SK-N-SH (cell line): ENCODE data around the gene MAPK1. TPM values are rescaled to one million over a fixed set of nuclear protein-coding genes. Genes with fewer than 3 reads are reported as not detected.

Experiments
- CTCF ChIA-PET: fragments of 300-600, 350-600 bp; formaldehyde crosslinking; extraction: SDS; loops from one replicate; lab custom pipeline; 2021; lab: Yijun Ruan, JAX
- POLR2A ChIA-PET: fragments of 350-600 bp; sonication (Branson Sonifier 250); formaldehyde crosslinking; extraction: SDS; loops from one replicate; lab custom pipeline; 2020; ENCODE audit warnings: antibody characterized with exemption, inconsistent platforms; lab: Yijun Ruan, JAX
- DNase-seq: peaks from one replicate; pipeline ENCODE4 v3.0.0; 2012
- H2AFZ ChIP-seq: fragments of 200-600 bp; sonication (generic); 2 replicates; pipeline ENCODE4 v1.8.1; 2016; ENCODE audit warnings: antibody characterized with exemption, mild to moderate bottlenecking, low read depth
- H3F3A ChIP-seq: fragments of 200-600 bp; sonication (generic); replicated peaks from 2 replicates; pipeline ENCODE3; 2016; ENCODE audit warnings: antibody characterized with exemption, mild to moderate bottlenecking; ENCODE audit not compliant: insufficient read depth
- H3K27ac ChIP-seq, 2 experiments: fragments of 200-500 bp in 1 of 2; fragments of 200-600 bp in 1 of 2; sonication (Bioruptor generic) in 1 of 2; sonication (generic), shearing (Covaris generic) in 1 of 2; 2 replicates each; pipeline versions ENCODE4 v1.5.1 to v1.6.1; 2014 to 2016; ENCODE audit warnings: low read depth in 2 of 2, inconsistent platforms in 1 of 2, low read length in 1 of 2, mild to moderate bottlenecking in 1 of 2, mixed read lengths in 1 of 2
- H3K27me3 ChIP-seq: fragments of 200-600 bp; sonication (generic), shearing (Covaris generic); 2 replicates; pipeline ENCODE4 v1.6.1; 2016; ENCODE audit warnings: mixed run types; ENCODE audit not compliant: insufficient read depth
- H3K36me3 ChIP-seq, 2 experiments: fragments of 200-500 bp in 1 of 2; fragments of 200-600 bp in 1 of 2; sonication (Bioruptor generic) in 1 of 2; sonication (generic) in 1 of 2; replicated peaks in 1 of 2; 2 replicates each; pipeline versions ENCODE3 to v1.5.1; 2014 to 2016; ENCODE audit warnings: low read length in 1 of 2, mild to moderate bottlenecking in 1 of 2; ENCODE audit not compliant: insufficient read depth in 2 of 2, control insufficient read depth in 1 of 2
- H3K4me1 ChIP-seq, 2 experiments: fragments of 200-500 bp in 1 of 2; fragments of 200-600 bp in 1 of 2; sonication (Bioruptor generic) in 1 of 2; sonication (generic), shearing (Covaris generic) in 1 of 2; 2 replicates each; pipeline versions ENCODE4 v1.5.1 to v1.6.1; 2014 to 2016; ENCODE audit warnings: low read depth in 1 of 2, low read length in 1 of 2, mixed run types in 1 of 2; ENCODE audit not compliant: insufficient read depth in 2 of 2, control insufficient read depth in 1 of 2
- H3K4me2 ChIP-seq: fragments of 200-600 bp; sonication (generic), shearing (Covaris generic); 2 replicates; pipeline ENCODE4 v1.6.1; 2017; ENCODE audit warnings: mixed run types
- H3K4me3 ChIP-seq, 2 experiments: fragments of 200-500 bp in 1 of 2; fragments of 200-600 bp in 1 of 2; sonication (Bioruptor generic) in 1 of 2; sonication (generic), shearing (Covaris generic) in 1 of 2; 2 replicates each; pipeline versions ENCODE4 v1.5.1 to v1.8.1; 2014 to 2016; ENCODE audit warnings: low read depth in 2 of 2, inconsistent platforms in 1 of 2, low read length in 1 of 2, mild to moderate bottlenecking in 1 of 2, mixed read lengths in 1 of 2, moderate library complexity in 1 of 2
- H3K79me2 ChIP-seq: fragments of 200-600 bp; sonication (generic); 2 replicates; pipeline ENCODE4 v1.8.1; 2017; ENCODE audit warnings: mild to moderate bottlenecking; ENCODE audit not compliant: insufficient read depth
- H3K9ac ChIP-seq: fragments of 200-600 bp; sonication (generic); 2 replicates; pipeline ENCODE4 v1.6.1; 2017; ENCODE audit warnings: mixed run types
- H3K9me2 ChIP-seq: fragments of 200-600 bp; sonication (generic); 2 replicates; pipeline ENCODE4 v1.6.1; 2017; ENCODE audit warnings: mixed run types
- H3K9me3 ChIP-seq: fragments of 200-600 bp; sonication (generic); 2 replicates; pipeline ENCODE4 v1.6.1; 2017; ENCODE audit warnings: mixed run types, mild to moderate bottlenecking, moderate library complexity
- H4K20me1 ChIP-seq: fragments of 200-600 bp; sonication (generic); 2 replicates; pipeline ENCODE4 v1.6.1; 2017; ENCODE audit warnings: mild to moderate bottlenecking, mixed run types; ENCODE audit not compliant: insufficient read depth
- CHD2 ChIP-seq: fragments of 150-350 bp; IDR thresholded peaks from 2 replicates; pipeline ENCODE4 v1.6.1; 2018; ENCODE audit warnings: low read length; ENCODE audit not compliant: partially characterized antibody
- EZH2phosphoT487 ChIP-seq: fragments of 200-600 bp; sonication (generic); IDR thresholded peaks from 2 replicates; pipeline ENCODE4 v1.6.1; 2017; ENCODE audit warnings: low read depth, mixed run types, mild to moderate bottlenecking, antibody characterized with exemption, moderate library complexity, borderline replicate concordance
- FOXJ3 ChIP-seq: sonication (generic); formaldehyde crosslinking; IDR thresholded peaks from 2 replicates; pipeline ENCODE4 v1.5.1; 2020; ENCODE audit warnings: mild to moderate bottlenecking, missing genetic modification reagents
- FOXM1 ChIP-seq: IDR thresholded peaks from 2 replicates; pipeline ENCODE4 v1.4.0; 2012; ENCODE audit warnings: low read depth, mild to moderate bottlenecking
- GABPA ChIP-seq: IDR thresholded peaks from 2 replicates; pipeline ENCODE4 v1.4.0; 2012; ENCODE audit warnings: low read depth, mild to moderate bottlenecking
- MXI1 ChIP-seq: IDR thresholded peaks from 2 replicates; pipeline ENCODE4 v1.6.1; 2012; ENCODE audit warnings: mild to moderate bottlenecking, low read depth, low read length, improper control_type of control experiment
- POLR2AphosphoS5 ChIP-seq: IDR thresholded peaks from 2 replicates; pipeline ENCODE4 v1.6.1; 2012; ENCODE audit warnings: low read depth, low read length
- RCOR1 ChIP-seq: fragments of 150-350 bp; IDR thresholded peaks from 2 replicates; pipeline ENCODE4 v1.6.1; 2017; ENCODE audit warnings: antibody characterized with exemption, low read length
- RXRA ChIP-seq: IDR thresholded peaks from 2 replicates; pipeline ENCODE4 v1.4.0; 2012; ENCODE audit warnings: low read depth, mild to moderate bottlenecking, borderline replicate concordance
- TEAD4 ChIP-seq: IDR thresholded peaks from 2 replicates; pipeline ENCODE4 v1.4.0; 2012; ENCODE audit warnings: mild to moderate bottlenecking, borderline replicate concordance; ENCODE audit not compliant: insufficient read depth
- YY1 ChIP-seq: IDR thresholded peaks from 2 replicates; pipeline ENCODE4 v1.4.0; 2012; ENCODE audit warnings: low read depth, mild to moderate bottlenecking
- WGBS: methylation state at CpG from one replicate; pipeline ENCODE4 v1.1.6; 2017; ENCODE audit warnings: low lambda C conversion rate; 5-methylcytosine and 5-hydroxymethylcytosine counted together
- polyA plus RNA-seq, 3 experiments: library from polyadenylated mRNA; depleted of rRNA; stranded (reverse); fragments of >200 nt; gene quantifications; 2 replicates each; pipeline ENCODE4 v1.2.3, GENCODE V29; 2012
- TF ChIP-seq, protein P1 (sequence below): fragments of 150-350 bp; IDR thresholded peaks from 2 replicates; pipeline ENCODE4 v1.6.1; 2016; ENCODE audit warnings: mild to moderate bottlenecking, low read depth, low read length
- TF ChIP-seq, protein P2 (sequence below): IDR thresholded peaks from 2 replicates; pipeline ENCODE4 v1.4.0; 2012; ENCODE audit warnings: low read depth

The MAPK1 gene
- polyA plus RNA-seq, 1 of the 3 experiments (the other 2 are of a cell fraction), result 25.6 TPM

GRCh38 chr22:21903283-21903682 is 35.8 kb upstream of the MAPK1 start (continued):
- TF ChIP-seq, protein P1, sequence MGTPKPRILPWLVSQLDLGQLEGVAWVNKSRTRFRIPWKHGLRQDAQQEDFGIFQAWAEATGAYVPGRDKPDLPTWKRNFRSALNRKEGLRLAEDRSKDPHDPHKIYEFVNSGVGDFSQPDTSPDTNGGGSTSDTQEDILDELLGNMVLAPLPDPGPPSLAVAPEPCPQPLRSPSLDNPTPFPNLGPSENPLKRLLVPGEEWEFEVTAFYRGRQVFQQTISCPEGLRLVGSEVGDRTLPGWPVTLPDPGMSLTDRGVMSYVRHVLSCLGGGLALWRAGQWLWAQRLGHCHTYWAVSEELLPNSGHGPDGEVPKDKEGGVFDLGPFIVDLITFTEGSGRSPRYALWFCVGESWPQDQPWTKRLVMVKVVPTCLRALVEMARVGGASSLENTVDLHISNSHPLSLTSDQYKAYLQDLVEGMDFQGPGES, result no peak
- TF ChIP-seq, protein P2, sequence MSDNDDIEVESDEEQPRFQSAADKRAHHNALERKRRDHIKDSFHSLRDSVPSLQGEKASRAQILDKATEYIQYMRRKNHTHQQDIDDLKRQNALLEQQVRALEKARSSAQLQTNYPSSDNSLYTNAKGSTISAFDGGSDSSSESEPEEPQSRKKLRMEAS, result no peak
- no peak for TF ChIP-seq EZH2phosphoT487

DNA sequence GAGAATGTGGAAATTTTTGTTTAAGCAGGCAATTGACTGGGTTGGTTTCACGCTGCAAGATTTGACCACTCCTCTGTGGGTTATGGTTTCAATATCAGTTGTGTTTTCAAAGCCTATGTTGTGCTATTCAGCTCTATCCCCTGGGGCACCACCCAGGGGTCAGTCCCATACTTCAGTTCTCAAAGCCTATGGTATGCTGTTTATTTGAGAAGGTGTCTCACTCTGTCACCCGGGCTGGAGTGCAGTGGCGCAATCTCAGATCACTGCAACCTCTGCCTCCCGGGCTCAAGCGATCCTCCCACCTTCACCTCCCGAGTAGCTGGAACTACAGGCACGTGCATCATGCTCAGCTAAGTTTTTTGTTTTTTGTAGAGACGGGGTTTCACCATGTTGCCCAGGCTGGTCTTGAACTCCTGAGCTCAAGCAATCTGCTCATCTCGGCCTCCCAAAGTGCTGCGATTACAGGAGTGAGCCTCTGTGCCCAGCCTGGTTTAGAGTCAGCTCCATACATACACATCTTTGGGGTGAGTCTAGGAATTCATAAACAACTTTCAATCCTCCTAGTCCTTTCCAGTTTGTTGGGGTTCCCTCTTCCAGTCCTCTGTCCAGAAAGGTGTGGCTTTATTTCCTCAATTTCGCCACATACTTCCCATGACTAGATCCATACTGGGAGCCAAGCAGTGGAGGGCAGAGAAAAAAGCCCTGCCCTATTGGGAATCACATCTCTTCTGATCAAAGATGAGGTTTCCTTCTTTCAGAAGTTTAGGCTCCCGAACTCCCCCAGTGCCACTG is 35.0 kb upstream of the MAPK1 start:
- H3K79me2 ChIP-seq, result no peaks in the 10 kb centered on the region
- no peak overlapping the region for H3K27ac ChIP-seq
- DNase-seq, result no peak
- H2AFZ ChIP-seq, result no peak overlapping the region
- ChIA-PET POLR2A (no interaction called here), CTCF (interaction anchor here (2.5 kb wide), 1 partner anchor 36 kb away, joined by 8 read pairs; no protein-coding TSS in a partner anchor)
- no peaks in the 10 kb centered on the region for H3K9me3 ChIP-seq
- 0 out of 2 replicates have a peak, but pooled peaks cover 3% of the 10 kb centered on the region for H3K9me2 ChIP-seq
- no peaks in the 10 kb centered on the region for H3K36me3 ChIP-seq
- H3F3A ChIP-seq, result no peaks in the 10 kb centered on the region
- no peak overlapping the region for H3K9ac ChIP-seq
- no peaks in the 10 kb centered on the region for H3K27me3 ChIP-seq
- no peaks in the 10 kb centered on the region for H3K4me1 ChIP-seq
- H3K4me2 ChIP-seq, result no peak overlapping the region
- TF ChIP-seq YY1, result no peak
- TF ChIP-seq, protein P2, result no peak
- no peaks in the 10 kb centered on the region for H4K20me1 ChIP-seq
- no peak overlapping the region for H3K4me3 ChIP-seq
- WGBS, result 91% methylated on average over 12 of the region's 12 CpGs

DNA sequence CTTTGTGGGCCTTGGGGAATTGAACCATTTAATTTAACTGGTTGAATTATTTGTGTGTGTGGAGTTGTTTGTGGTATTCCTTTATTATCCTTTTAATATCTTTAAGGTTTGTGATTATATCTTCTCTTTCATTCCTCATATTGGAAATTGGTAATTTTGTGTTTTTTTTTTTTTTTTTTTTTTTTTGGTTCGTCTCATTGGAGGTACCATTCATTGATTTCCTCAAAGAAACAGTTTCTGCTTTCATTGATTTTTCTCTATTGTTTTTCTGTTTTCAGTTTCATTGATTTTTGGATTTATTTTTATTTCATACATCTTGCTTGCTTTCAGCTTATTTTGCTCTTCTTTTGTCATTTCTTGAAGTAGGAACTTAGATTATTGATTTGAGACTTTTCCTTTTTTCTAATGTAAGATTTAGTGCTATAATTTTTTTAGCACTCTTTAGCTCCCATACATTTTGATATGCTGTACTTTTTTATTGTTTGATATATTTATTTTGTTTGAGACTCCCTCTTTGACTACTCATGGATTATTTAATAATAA is 31.0 kb upstream of the MAPK1 start:
- H3F3A ChIP-seq, result no peaks in the 10 kb centered on the region
- 68% methylated on average over 1 of the region's 1 CpG for WGBS
- TF ChIP-seq RCOR1, result no peak
- TF ChIP-seq CHD2, result no peak
- TF ChIP-seq POLR2AphosphoS5, result no peak
- no peak for TF ChIP-seq GABPA
- TF ChIP-seq TEAD4, result no peak
- TF ChIP-seq MXI1, result no peak
- TF ChIP-seq FOXJ3, result no peak
- TF ChIP-seq YY1, result no peak
- TF ChIP-seq EZH2phosphoT487, result no peak
- no peak for TF ChIP-seq FOXM1
- no peak for TF ChIP-seq RXRA
- no peaks in the 10 kb centered on the region for H3K9me3 ChIP-seq
- POLR2A ChIA-PET, result no interaction called here
- no peaks in the 10 kb centered on the region for H3K36me3 ChIP-seq
- H2AFZ ChIP-seq, result no peak overlapping the region
- H3K9ac ChIP-seq, result no peak overlapping the region
- no peak overlapping the region for H3K4me2 ChIP-seq
- no peaks in the 10 kb centered on the region for H4K20me1 ChIP-seq
- H3K4me1 ChIP-seq, result no peaks in the 10 kb centered on the region
- CTCF ChIA-PET, result interaction anchor here (1.6 kb wide), 1 partner anchor 9 kb away, joined by 4 read pairs; no protein-coding TSS in a partner anchor
- no peaks in the 10 kb centered on the region for H3K79me2 ChIP-seq
- H3K4me3 ChIP-seq, result no peak overlapping the region
- H3K27ac ChIP-seq, result no peak overlapping the region
- 0 out of 2 replicates have a peak, but pooled peaks cover 3% of the 10 kb centered on the region for H3K9me2 ChIP-seq
- no peak for DNase-seq
- H3K27me3 ChIP-seq, result no peaks in the 10 kb centered on the region
